Keratinocyte (primary cell): Measurements from ENCODE around the gene DISC1. TPM values are rescaled to one million over a fixed set of nuclear protein-coding genes. Genes with fewer than 3 reads are reported as not detected.

Experiments
- DNase-seq: peaks from one replicate; pipeline ENCODE4 v3.0.0-alpha.2; 2011; ENCODE audit warnings: low read depth, missing footprints, low spot score
- FAIRE-seq: peaks from 2 replicates; lab custom pipeline; 2011; peaks lifted over from hg19 to GRCh38; lab: Jason Lieb, UNC
- H2AFZ ChIP-seq: 2 replicates; pipeline ENCODE4 v1.6.0; 2012; ENCODE audit warnings: low read length, control low read depth, inconsistent platforms; ENCODE audit not compliant: control insufficient read depth
- H3K27ac ChIP-seq: 2 replicates; pipeline ENCODE4 v1.5.1; 2011; ENCODE audit warnings: low read length; ENCODE audit not compliant: control insufficient read depth, insufficient read depth
- H3K27me3 ChIP-seq: 3 replicates; pipeline ENCODE4 v1.6.0; 2011; ENCODE audit warnings: low read length; ENCODE audit not compliant: control insufficient read depth, insufficient read depth; ENCODE audit errors: extremely low read depth
- H3K36me3 ChIP-seq, 2 experiments: 2 replicates in 1 of 2; 3 replicates in 1 of 2; pipeline ENCODE4 v1.5.1; 2011; ENCODE audit warnings: low read length in 2 of 2, mild to moderate bottlenecking in 1 of 2; ENCODE audit not compliant: control insufficient read depth in 2 of 2, insufficient read depth in 2 of 2; ENCODE audit errors: extremely low read depth in 1 of 2
- H3K4me1 ChIP-seq: 3 replicates; pipeline ENCODE4 v1.5.1; 2011; ENCODE audit warnings: low read length; ENCODE audit not compliant: control insufficient read depth, insufficient read depth; ENCODE audit errors: extremely low read depth
- H3K4me2 ChIP-seq: 3 replicates; pipeline ENCODE4 v1.6.0; 2011; ENCODE audit warnings: low read depth, low read length; ENCODE audit not compliant: control insufficient read depth, insufficient read depth; ENCODE audit errors: extremely low read depth
- H3K4me3 ChIP-seq, 3 experiments: fragments of 200-600 bp in 1 of 3; sonication (generic) in 1 of 3; 2 replicates in 2 of 3; 3 replicates in 1 of 3; pipeline ENCODE4 v1.5.1; 2011 to 2016; ENCODE audit warnings: low read length in 3 of 3, mild to moderate bottlenecking in 3 of 3, control low read depth in 2 of 3, inconsistent platforms in 1 of 3, low read depth in 1 of 3, mixed read lengths in 1 of 3, mixed run types in 1 of 3, moderate library complexity in 1 of 3; ENCODE audit not compliant: control insufficient read depth in 2 of 3, insufficient read depth in 2 of 3; ENCODE audit errors: extremely low read depth in 1 of 3
- H3K79me2 ChIP-seq: 2 replicates; pipeline ENCODE4 v1.6.0; 2012; ENCODE audit warnings: low read length; ENCODE audit not compliant: control insufficient read depth, insufficient read depth
- H3K9ac ChIP-seq: 3 replicates; pipeline ENCODE4 v1.6.0; 2011; ENCODE audit warnings: low read length; ENCODE audit not compliant: control insufficient read depth, insufficient read depth; ENCODE audit errors: extremely low read depth
- H3K9me1 ChIP-seq: 3 replicates; pipeline ENCODE4 v1.6.0; 2011; ENCODE audit warnings: low read length; ENCODE audit not compliant: control insufficient read depth, insufficient read depth; ENCODE audit errors: extremely low read depth
- H3K9me3 ChIP-seq: 2 replicates; pipeline ENCODE4 v1.5.1; 2012; ENCODE audit warnings: low read depth, low read length; ENCODE audit not compliant: control insufficient read depth
- H4K20me1 ChIP-seq: 3 replicates; pipeline ENCODE4 v1.6.0; 2011; ENCODE audit warnings: low read length; ENCODE audit not compliant: control insufficient read depth, insufficient read depth; ENCODE audit errors: extremely low read depth
- CTCF ChIP-seq, 3 experiments: IDR thresholded peaks in 1 of 3; conservative IDR thresholded peaks in 1 of 3; optimal IDR thresholded peaks in 1 of 3; 2 replicates in 2 of 3; 3 replicates in 1 of 3; pipeline versions ENCODE3 to v1.5.1; 2011; ENCODE audit warnings: low read length in 3 of 3, mild to moderate bottlenecking in 3 of 3, moderate library complexity in 2 of 3, control low read depth in 1 of 3, inconsistent platforms in 1 of 3; ENCODE audit not compliant: insufficient read depth in 2 of 3; ENCODE audit errors: extremely low read depth in 1 of 3
- EZH2 ChIP-seq: IDR thresholded peaks from one replicate; pipeline ENCODE4 v1.6.1; 2012; ENCODE audit warnings: inconsistent platforms, mild to moderate bottlenecking, low read length, moderate library complexity
- dilution Hi-C: fragments of 300-500 bp; cut with MboI; formaldehyde crosslinking; loops from one replicate; pipeline ENCODE4 v1.7.0; 2020; ENCODE audit warnings: low sequenced_read_pairs; ENCODE audit not compliant: extremely low pct_ligation_motif_present
- polyA plus RNA-seq, 5 experiments: library from polyadenylated mRNA; depleted of rRNA in 3 of 5; stranded (reverse) in 3 of 5; stranded (forward) in 1 of 5; unstranded in 1 of 5; fragments of >200 nt; gene quantifications; 1 replicate in 1 of 5; 2 replicates in 3 of 5; 3 replicates in 1 of 5; pipeline versions ENCODE4 v1.2.1 to v1.2.3, GENCODE V29; 2011 to 2012; ENCODE audit warnings: missing spikeins in 2 of 5, low read depth in 1 of 5, low replicate concordance in 1 of 5

Gene DISC1
- polyA plus RNA-seq, 1 donor (not counting 4 experiments of a cell fraction or from before 2014, with no cell fraction given) = 0.47 TPM

GRCh38 chr1:232016616-232017015 lies 390.0 kb downstream of the DISC1 start:
- Histone ChIP-seq H3K36me3 (no peaks in the 10 kb centered on the region), H3K4me1 (no peaks in the 10 kb centered on the region), H3K27ac (no peak overlapping the region), H3K79me2 (no peaks in the 10 kb centered on the region), H3K4me2 (no peak overlapping the region), H3K9me3 (no peaks in the 10 kb centered on the region), H3K9ac (no peak overlapping the region), H3K9me1 (no peaks in the 10 kb centered on the region), H3K4me3 (no peak overlapping the region), H4K20me1 (no peaks in the 10 kb centered on the region), H2AFZ (no peak overlapping the region), H3K27me3 (peaks cover 4% of the 10 kb centered on the region)
- no peak for FAIRE-seq
- dilution Hi-C loops = no loop called here
- no peak for DNase-seq
- no peak for TF ChIP-seq EZH2

GRCh38 chr1:232017057-232017456 lies 390.5 kb downstream of the DISC1 start:
- DNase-seq (no peak), FAIRE-seq (no peak)
- Histone ChIP-seq H3K9ac (no peak overlapping the region), H3K36me3 (no peaks in the 10 kb centered on the region), H3K27ac (no peak overlapping the region), H3K4me1 (no peaks in the 10 kb centered on the region), H3K79me2 (no peaks in the 10 kb centered on the region), H3K9me1 (no peaks in the 10 kb centered on the region), H3K9me3 (no peaks in the 10 kb centered on the region), H3K4me2 (no peak overlapping the region), H4K20me1 (no peaks in the 10 kb centered on the region), H3K27me3 (peaks cover 4% of the 10 kb centered on the region), H2AFZ (no peak overlapping the region), H3K4me3 (no peak overlapping the region)
- dilution Hi-C loops = no loop called here
- TF ChIP-seq CTCF (optimal IDR thresholded peaks at IDR 0.05 in 1 of 3, IDR thresholded peaks at IDR 0.05 in 1 of 3, conservative IDR thresholded peaks at IDR 0.05 in 1 of 3; ENCODE audit: extremely low read depth in 1 of 3, insufficient read depth in 2 of 3, low read length in 3 of 3) = no peak
- no peak for TF ChIP-seq EZH2

GRCh38 chr1:232017759-232018158 lies 391.2 kb downstream of the DISC1 start:
- Histone ChIP-seq H3K4me3 (no peak overlapping the region), H3K9me3 (no peaks in the 10 kb centered on the region), H3K9me1 (no peaks in the 10 kb centered on the region), H3K36me3 (no peaks in the 10 kb centered on the region), H3K79me2 (no peaks in the 10 kb centered on the region), H4K20me1 (no peaks in the 10 kb centered on the region), H3K9ac (no peak overlapping the region), H2AFZ (no peak overlapping the region), H3K27me3 (peaks cover 4% of the 10 kb centered on the region), H3K4me2 (no peak overlapping the region), H3K4me1 (no peaks in the 10 kb centered on the region), H3K27ac (no peak overlapping the region)
- TF ChIP-seq CTCF (optimal IDR thresholded peaks at IDR 0.05 in 1 of 3, IDR thresholded peaks at IDR 0.05 in 1 of 3, conservative IDR thresholded peaks at IDR 0.05 in 1 of 3; ENCODE audit: extremely low read depth in 1 of 3, insufficient read depth in 2 of 3, low read length in 3 of 3) (no peak), EZH2 (no peak)
- dilution Hi-C loops = no loop called here
- DNase-seq (no peak), FAIRE-seq (no peak)
